Anterior cingulate cortex (tissue), 58 donors: ENCODE data around the gene ZNF800.
A peak's percentile ranks its signal among the peaks of the same experiment; 100 is the strongest.

ENCODE experiments used
- DNase-seq, 58 donors: peaks; one replicate each; lab custom pipeline; 2025; lab: John Stamatoyannopoulos, UW

ZNF800 gene

DNA sequence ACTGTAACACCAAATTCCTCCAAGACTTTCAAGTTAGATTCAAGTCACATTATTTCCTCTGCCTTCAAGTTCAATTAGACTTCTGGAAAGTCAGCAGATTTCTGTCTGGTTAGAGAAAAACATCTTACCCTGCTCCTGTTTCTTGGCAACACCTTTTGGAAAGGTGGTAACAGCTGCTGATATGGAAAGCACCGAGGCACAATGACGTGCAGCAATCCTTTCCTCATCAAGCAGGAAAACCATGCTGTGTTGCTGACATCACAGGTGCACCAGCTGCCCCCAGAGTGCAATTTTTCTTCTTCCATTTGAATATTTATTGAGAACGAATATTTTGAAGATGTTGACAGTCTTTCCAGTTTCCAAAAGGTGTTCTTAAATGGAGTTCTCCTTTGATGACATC lies 41.9 kb downstream of the ZNF800 start:
- DNase-seq = no peak

DNA sequence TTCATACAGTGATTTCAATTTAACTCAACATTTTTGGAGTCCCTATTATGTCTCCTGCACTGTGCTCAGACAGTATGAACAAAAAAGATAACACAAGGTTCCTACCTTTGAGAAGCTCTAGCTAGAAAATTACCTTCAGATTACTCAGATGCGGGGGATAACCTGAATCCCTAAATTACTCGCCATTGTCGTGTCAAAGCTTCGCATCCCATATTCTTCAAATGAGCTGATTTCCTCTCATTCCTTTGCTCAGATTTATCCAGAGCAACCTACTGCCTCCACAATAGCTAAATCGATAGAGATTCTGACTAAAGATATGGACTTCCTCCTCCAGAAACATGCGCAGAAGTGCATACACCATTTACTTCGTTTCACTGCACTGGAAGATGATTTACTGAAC lies 42.6 kb downstream of the ZNF800 start:
- DNase-seq = no peak

DNA sequence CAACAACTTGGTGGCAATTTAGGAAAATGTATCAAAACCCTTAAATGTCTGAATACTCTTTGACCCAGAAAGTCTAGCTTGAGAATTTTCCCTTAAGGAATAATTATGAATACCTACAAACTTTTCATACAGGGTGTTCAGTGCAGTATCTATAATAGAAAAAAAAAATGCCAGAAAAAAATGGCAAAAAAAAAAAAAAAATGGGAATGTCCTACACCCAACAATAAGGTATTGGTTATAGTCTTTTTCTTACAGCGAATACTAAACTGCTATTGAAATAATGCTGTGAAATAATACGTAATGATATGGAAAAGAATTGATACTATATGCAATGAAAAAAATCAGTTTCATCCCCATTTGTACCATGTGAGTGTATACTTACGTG lies 44.3 kb downstream of the ZNF800 start:
- DNase-seq = no peak

DNA sequence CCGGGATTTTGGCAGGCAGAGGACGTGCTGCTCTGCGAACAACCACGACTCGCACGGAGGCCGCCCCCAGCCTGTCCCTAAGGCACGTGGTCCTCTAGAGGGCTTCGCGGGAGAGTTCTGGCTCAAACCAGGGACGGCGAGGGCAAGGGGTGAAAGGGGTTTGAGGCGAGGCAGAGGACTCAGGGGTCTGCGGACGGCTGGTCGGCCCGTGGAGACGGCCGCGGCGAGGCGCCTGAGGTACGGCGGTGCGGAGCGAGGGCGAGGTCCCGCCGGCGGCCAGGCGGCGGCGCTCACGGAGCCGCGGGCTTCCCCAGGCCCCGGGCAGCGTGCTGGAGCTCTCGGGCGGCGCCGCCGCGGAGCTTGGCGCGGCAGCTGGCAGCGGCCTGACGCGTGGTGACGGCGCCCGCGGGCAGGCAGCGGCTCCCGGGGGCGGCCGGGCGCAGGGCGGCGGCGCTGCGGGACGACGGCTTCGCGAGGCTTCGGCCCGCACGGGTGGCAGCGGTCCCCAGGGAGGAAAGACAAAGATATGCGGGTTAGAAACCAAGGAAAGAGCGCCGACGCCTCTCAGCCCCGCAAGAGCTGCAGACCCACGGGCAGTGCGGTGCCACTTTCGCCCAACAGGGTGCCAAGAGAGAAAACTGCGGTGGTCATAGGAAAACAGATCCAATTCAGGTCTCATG lies 44.8 kb downstream of the ZNF800 start:
- DNase-seq = peak in 36 of 58 donors; percentile 3 to 54 (median 24)

DNA sequence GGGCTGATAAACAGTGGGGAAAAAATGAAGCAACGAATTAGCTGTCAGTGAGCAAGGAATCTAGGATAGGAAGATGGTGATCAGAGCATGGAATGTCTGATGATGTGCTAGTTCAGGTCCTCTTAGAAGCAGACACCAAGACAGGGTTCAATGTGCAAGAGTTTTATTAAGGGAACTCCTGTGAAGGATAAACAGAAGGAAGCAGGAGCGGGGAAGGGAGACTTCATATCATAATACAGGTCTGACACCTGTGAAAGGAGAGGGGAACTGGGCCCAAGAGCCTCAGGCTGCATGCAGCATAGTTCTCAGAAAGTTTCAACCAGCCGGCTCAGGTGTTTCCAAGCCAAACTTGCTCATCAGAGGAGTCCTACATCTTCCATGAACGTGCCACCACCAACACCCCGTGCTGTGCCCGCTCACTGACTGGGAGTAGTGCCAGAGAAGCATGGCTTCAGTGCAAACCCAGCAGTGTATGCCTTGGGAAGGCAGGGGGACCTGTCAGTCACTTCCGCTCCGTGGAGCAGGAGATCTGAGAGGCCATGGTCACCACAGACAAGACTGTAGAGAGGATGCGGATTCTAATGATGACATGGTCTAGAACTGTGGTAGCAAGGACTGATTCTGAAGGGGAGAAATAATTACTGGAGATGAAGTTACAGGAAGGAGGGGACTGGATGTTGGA lies 45.8 kb downstream of the ZNF800 start:
- no peak for DNase-seq

DNA sequence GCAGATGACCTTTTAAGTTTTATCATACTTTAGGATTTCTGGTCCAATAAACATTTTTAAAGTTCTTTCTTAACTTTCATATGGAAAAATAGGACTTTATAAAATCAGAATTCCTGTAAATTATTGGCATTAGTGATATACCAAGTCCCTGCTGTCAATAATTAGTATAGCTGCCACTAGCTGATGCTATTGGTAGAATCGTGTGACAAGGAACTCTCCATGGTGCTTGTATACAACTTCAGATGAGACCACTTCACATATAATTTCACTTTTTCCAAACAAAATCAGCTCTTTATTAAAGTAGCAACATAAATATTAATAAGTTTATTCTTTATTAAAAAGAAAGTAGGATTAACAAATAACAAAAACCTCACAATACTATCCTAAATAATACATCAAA lies 49.9 kb downstream of the ZNF800 start:
- no peak for DNase-seq

DNA sequence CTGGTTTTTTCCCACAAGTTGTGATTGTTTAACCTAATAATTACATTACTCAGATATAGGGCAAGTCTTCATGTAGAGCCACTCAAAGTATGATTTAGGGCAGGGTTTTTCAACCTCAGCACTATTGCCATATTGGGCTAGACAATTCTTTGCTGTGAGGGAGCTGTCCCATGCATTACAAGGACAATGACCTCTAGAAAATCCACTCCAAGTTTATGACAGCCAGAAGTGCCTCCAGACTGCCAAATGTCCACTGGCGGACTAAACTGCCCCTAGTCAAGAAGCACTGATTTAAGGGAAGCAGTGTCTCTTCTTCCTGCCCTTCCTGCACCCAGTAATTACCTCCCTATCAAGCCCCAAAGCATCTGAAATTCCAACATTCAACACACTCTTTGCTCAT lies 54.4 kb downstream of the ZNF800 start:
- no peak for DNase-seq

DNA sequence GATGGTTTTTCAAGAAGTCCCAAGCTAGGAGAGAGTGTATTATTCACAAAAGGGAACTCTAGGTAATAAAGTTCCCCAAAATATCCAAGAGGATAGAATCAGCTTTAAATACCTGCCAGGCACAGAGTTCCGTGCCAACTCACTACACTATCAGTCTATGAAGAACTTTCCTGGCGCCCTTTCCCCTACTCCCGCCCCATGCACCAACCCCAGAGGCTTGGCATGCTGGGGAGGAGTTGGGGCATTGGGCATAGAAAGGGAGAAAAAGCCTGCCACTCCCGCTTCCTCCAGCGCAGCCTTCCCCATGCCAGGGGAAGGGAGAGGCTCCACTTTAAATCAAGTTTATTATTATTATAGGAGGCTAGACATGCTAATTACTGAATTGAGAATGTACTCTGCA lies 54.9 kb downstream of the ZNF800 start:
- no peak for DNase-seq

DNA sequence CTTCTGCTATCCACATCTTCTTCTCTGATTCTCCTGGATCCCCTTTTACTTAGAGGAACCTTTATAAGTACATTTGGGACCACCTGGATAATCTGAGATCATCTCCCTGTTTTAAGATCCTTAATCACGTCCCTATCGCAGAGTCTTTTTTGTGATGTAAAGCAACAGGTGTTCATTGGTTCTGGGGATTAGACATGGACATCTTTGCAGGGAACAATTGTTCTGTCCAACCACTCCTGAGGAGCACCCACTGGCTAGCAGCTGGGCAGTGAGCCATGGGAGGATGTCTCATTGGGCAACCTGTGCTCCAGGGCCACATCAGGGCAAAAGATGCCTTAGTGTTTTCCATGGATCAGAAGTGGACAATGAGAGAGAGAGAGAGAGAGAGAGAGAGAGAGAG lies 56.0 kb downstream of the ZNF800 start:
- DNase-seq = no peak

DNA sequence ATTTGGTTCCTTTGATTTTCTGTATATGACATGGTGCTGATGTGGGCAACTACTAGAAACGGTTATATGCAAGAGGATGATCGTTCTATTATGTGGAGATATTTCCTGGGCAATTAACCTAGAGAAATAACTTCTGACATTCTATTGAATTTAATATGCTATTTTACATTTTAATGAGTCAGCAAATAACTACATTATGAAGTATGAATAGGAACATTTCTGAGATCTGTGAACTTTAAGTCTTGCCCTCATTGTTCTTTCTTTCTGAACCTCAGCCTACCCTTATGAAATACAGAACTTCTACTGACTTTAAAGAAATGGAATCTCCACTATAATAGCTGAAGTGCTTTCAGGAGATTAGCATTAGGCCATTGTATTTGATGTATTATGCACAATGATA lies 59.6 kb downstream of the ZNF800 start:
- no peak for DNase-seq

DNA sequence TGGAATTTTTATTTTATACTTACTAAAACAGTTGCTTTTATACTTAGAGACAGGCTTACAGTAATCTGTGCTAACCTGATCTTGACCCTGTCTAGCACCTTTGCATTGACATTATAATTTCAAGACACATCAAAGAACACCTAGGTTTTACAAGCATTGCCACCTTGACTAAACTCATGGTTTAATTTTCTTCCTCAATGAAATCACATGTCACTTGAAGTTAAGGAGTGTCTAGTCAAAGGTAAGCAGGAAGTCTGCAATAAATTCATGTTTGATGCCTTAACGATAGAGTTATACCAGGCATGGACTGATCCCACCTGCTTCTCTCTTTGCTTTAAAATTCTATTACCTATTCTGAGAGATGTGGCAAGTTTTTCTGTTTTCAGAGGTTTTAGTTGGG lies 62.4 kb downstream of the ZNF800 start:
- no peak for DNase-seq

DNA sequence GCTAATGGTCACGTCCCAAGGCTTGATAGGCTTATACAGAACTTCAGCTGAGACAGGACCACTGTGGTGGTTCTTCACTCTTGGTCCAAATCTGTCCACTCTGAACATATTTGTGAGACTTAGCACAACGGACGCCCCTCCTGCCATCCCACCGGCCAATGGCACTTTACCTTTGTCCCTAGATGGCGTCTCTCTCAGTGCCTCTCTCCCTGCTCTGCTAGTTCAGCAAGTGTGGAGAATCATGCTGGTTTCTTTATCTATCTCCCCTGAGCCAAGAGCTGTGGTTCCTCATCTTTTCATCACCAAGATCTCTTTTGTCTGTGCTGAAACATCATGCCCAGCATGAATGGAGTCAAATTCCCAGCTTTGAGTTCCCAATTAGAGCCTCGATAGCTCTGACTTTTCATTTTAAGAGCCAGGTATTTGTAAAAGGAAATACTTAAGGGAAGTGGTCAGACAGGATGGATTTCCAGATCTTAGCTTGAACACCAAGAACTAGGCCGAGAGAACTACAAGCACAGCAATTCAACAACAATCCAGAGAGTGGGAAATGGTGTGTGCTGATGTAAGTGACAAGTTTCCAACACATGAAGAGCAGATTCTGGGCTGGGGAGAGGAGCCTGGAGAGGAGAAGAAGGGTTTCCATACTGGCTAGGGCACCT lies 69.5 kb downstream of the ZNF800 start:
- no peak for DNase-seq

DNA sequence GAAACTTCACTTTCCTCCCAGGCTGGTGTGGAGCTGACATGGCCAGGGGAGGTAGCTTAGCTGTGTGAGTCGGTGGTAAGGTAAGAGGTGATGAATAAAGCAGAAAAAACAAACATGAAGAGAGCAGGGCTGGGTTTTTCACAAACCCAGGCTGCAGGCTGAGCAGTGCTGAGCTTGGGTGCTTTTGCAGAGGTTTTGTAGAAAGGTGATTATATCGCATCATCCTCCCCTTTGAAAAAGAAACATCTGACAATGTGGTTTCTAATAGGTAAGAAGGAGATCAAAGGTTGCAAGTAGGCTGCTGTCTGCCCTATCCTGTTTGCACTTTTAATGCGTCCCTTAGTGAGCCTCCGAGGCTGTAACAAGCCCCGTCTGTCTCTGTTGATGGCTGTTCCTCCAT lies 70.2 kb downstream of the ZNF800 start:
- no peak for DNase-seq

DNA sequence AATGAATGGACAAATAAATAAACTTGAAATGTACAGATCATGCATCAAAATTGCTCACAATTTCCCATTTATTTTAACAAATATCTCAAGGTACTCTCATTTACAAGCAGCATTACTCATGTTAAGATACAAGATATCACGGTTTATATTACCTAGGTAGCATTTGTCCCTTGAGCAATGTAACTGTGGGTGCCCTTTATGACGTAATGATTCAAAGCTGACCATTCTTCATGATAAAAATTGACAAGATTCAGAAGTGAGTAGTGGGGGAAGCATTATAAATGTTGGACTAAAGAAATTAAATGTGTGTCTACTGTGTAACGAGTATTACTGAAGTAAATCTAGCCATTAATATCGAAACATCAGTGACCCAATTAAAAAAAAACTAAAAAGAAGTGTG lies 71.5 kb downstream of the ZNF800 start:
- DNase-seq = no peak
